Mucosa of stomach (tissue), 1 donor: ENCODE results near the gene HK1.
"Not testable (repeated sequence)": the region's sequence is repeated elsewhere in the genome, so short reads cannot be mapped to it uniquely, and the experiment has no call there.

Experiments used
- H3K27me3 ChIP-seq: one replicate; pipeline ENCODE4 v1.7.0; 2013; ENCODE audit warnings: mild to moderate bottlenecking, low read length; ENCODE audit not compliant: control insufficient read depth, insufficient read depth
- H3K36me3 ChIP-seq: one replicate; pipeline ENCODE4 v1.7.0; 2013; ENCODE audit warnings: low read length; ENCODE audit not compliant: control insufficient read depth, insufficient read depth
- H3K4me1 ChIP-seq: one replicate; pipeline ENCODE4 v1.7.0; 2013; ENCODE audit warnings: mild to moderate bottlenecking, low read length; ENCODE audit not compliant: control insufficient read depth, insufficient read depth
- H3K4me3 ChIP-seq: one replicate; pipeline ENCODE4 v1.7.0; 2013; ENCODE audit warnings: low read length
- H3K9ac ChIP-seq: one replicate; pipeline ENCODE4 v1.7.0; 2013; ENCODE audit warnings: mild to moderate bottlenecking, low read length, moderate library complexity
- H3K9me3 ChIP-seq: one replicate; pipeline ENCODE4 v1.7.0; 2013; ENCODE audit warnings: mild to moderate bottlenecking, low read length, moderate library complexity; ENCODE audit not compliant: control insufficient read depth
- donor health status: Pancreatic carcinoma.

The HK1 gene

GRCh38 chr10:69242852-69243212 lies 35.5 kb upstream of the HK1 start:
- H3K9me3 ChIP-seq: no peaks in the 10 kb centered on the region
- H3K4me3 ChIP-seq: no peak overlapping the region
- H3K27me3 ChIP-seq: no peaks in the 10 kb centered on the region
- no peaks in the 10 kb centered on the region for H3K36me3 ChIP-seq
- H3K9ac ChIP-seq: no peak overlapping the region
- H3K4me1 ChIP-seq: no peaks in the 10 kb centered on the region

- Histone ChIP-seq H3K36me3 (no peaks in the 10 kb centered on the region), H3K27me3 (no peaks in the 10 kb centered on the region), H3K4me3 (no peak overlapping the region), H3K9ac (no peak overlapping the region), H3K4me1 (no peaks in the 10 kb centered on the region), H3K9me3 (no peaks in the 10 kb centered on the region)
These were observed 34.5 kb upstream of the HK1 start for GRCh38 chr10:69243817-69244216.

GRCh38 chr10:69246036-69246435 lies 32.3 kb upstream of the HK1 start:
- no peaks in the 10 kb centered on the region for H3K4me1 ChIP-seq
- H3K4me3 ChIP-seq: no peak overlapping the region
- no peaks in the 10 kb centered on the region for H3K36me3 ChIP-seq
- H3K9ac ChIP-seq: no peak overlapping the region
- no peaks in the 10 kb centered on the region for H3K9me3 ChIP-seq
- no peaks in the 10 kb centered on the region for H3K27me3 ChIP-seq

- Histone ChIP-seq H3K4me3 (no peak overlapping the region), H3K4me1 (no peaks in the 10 kb centered on the region), H3K27me3 (no peaks in the 10 kb centered on the region), H3K36me3 (no peaks in the 10 kb centered on the region), H3K9ac (no peak overlapping the region), H3K9me3 (no peaks in the 10 kb centered on the region)
These were observed 31.5 kb upstream of the HK1 start for GRCh38 chr10:69246581-69247312.

- Histone ChIP-seq H3K4me3 (no peak overlapping the region), H3K27me3 (no peaks in the 10 kb centered on the region), H3K36me3 (no peaks in the 10 kb centered on the region), H3K9me3 (no peaks in the 10 kb centered on the region), H3K9ac (no peak overlapping the region), H3K4me1 (no peaks in the 10 kb centered on the region)
These were observed 31.0 kb upstream of the HK1 start for GRCh38 chr10:69247313-69247710.

GRCh38 chr10:69248117-69248730 lies 30.1 kb upstream of the HK1 start:
- no peak overlapping the region for H3K4me3 ChIP-seq
- no peak overlapping the region for H3K9ac ChIP-seq
- no peaks in the 10 kb centered on the region for H3K27me3 ChIP-seq
- H3K36me3 ChIP-seq: no peaks in the 10 kb centered on the region
- no peaks in the 10 kb centered on the region for H3K4me1 ChIP-seq
- no peaks in the 10 kb centered on the region for H3K9me3 ChIP-seq

- Histone ChIP-seq H3K36me3 (no peaks in the 10 kb centered on the region), H3K4me1 (no peaks in the 10 kb centered on the region), H3K4me3 (no peak overlapping the region), H3K9me3 (no peaks in the 10 kb centered on the region), H3K9ac (no peak overlapping the region), H3K27me3 (no peaks in the 10 kb centered on the region)
These were observed 28.3 kb upstream of the HK1 start for GRCh38 chr10:69250041-69250440.

GRCh38 chr10:69251417-69251816 lies 26.9 kb upstream of the HK1 start:
- H3K4me1 ChIP-seq, H3K4me3 ChIP-seq: not testable (repeated sequence)

GRCh38 chr10:69253171-69253570 lies 25.1 kb upstream of the HK1 start:
- H3K4me1 ChIP-seq: no peaks in the 10 kb centered on the region
- H3K9me3 ChIP-seq: no peaks in the 10 kb centered on the region
- no peak overlapping the region for H3K4me3 ChIP-seq
- no peak overlapping the region for H3K9ac ChIP-seq
- H3K27me3 ChIP-seq: no peaks in the 10 kb centered on the region
- H3K36me3 ChIP-seq: no peaks in the 10 kb centered on the region

More at GRCh38 chr10:69251417-69251816, 26.9 kb upstream of the HK1 start:
- not testable (repeated sequence) for H3K27me3 ChIP-seq, H3K9ac ChIP-seq, H3K9me3 ChIP-seq, H3K36me3 ChIP-seq

- no peaks in the 10 kb centered on the region for H3K27me3 ChIP-seq
- no peak overlapping the region for H3K4me3 ChIP-seq
- no peak overlapping the region for H3K9ac ChIP-seq
- no peaks in the 10 kb centered on the region for H3K9me3 ChIP-seq
- H3K36me3 ChIP-seq: no peaks in the 10 kb centered on the region
- no peaks in the 10 kb centered on the region for H3K4me1 ChIP-seq
These were observed 23.4 kb upstream of the HK1 start for GRCh38 chr10:69254877-69255276.

GRCh38 chr10:69259547-69260243 lies 18.6 kb upstream of the HK1 start:
- Histone ChIP-seq H3K27me3 (no peaks in the 10 kb centered on the region), H3K4me3 (no peak overlapping the region), H3K9me3 (no peaks in the 10 kb centered on the region), H3K36me3 (no peaks in the 10 kb centered on the region), H3K9ac (no peak overlapping the region), H3K4me1 (no peaks in the 10 kb centered on the region)

GRCh38 chr10:69261184-69261583 lies 17.1 kb upstream of the HK1 start:
- Histone ChIP-seq H3K4me1 (no peaks in the 10 kb centered on the region), H3K27me3 (no peaks in the 10 kb centered on the region), H3K9me3 (no peaks in the 10 kb centered on the region), H3K9ac (no peak overlapping the region), H3K4me3 (no peak overlapping the region), H3K36me3 (no peaks in the 10 kb centered on the region)
